Measurements from ENCODE around the gene ATP6V0A4. TPM values are rescaled to one million over a fixed set of nuclear protein-coding genes. Genes with fewer than 3 reads are reported as not detected.

ATP6V0A4 gene
- total RNA-seq, 1 experiment from 2014 or later = 1.2 TPM

DNA sequence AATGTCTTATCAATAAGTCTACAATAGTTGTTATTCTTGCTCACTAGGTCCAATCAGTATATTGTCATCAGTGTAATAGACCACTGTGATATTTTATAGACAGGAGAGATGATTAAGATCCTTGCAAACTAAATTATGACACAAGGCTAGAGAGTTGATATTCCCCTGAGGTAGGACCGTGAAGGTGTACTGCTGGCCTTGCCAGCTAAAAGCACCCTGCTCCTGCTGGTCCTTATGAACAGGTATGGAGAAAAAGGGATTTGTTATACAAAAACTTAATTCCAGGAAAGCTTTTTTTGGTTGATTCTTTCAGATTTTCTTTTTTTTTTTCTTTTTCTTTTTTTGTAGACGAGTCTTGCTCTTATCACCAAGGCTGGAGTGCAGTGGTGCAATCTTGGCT lies 17.0 kb downstream of the ATP6V0A4 start:
- peaks cover 10% of the 10 kb centered on the region for H3K9me3 Mint-ChIP-seq (ENCODE audit: unreplicated experiment)
- TF ChIP-seq, protein P1, sequence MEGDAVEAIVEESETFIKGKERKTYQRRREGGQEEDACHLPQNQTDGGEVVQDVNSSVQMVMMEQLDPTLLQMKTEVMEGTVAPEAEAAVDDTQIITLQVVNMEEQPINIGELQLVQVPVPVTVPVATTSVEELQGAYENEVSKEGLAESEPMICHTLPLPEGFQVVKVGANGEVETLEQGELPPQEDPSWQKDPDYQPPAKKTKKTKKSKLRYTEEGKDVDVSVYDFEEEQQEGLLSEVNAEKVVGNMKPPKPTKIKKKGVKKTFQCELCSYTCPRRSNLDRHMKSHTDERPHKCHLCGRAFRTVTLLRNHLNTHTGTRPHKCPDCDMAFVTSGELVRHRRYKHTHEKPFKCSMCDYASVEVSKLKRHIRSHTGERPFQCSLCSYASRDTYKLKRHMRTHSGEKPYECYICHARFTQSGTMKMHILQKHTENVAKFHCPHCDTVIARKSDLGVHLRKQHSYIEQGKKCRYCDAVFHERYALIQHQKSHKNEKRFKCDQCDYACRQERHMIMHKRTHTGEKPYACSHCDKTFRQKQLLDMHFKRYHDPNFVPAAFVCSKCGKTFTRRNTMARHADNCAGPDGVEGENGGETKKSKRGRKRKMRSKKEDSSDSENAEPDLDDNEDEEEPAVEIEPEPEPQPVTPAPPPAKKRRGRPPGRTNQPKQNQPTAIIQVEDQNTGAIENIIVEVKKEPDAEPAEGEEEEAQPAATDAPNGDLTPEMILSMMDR (IDR thresholded peaks at IDR 0.05; ENCODE audit: insufficient read depth in 1 of 2, low read depth in 1 of 2, low read length in 1 of 2, severe bottlenecking in 1 of 2, unreplicated experiment in 1 of 2) = no peak
- no peak overlapping the region for H3K4me3 Mint-ChIP-seq (ENCODE audit: unreplicated experiment)
- POLR2A ChIA-PET = no interaction called here
- no peak for DNase-seq
- CTCF ChIA-PET = no interaction called here
- no peak overlapping the region for H3K4me3 ChIP-seq (ENCODE audit: low read depth, low read length)
- no peak overlapping the region for H3K27ac Mint-ChIP-seq (ENCODE audit: unreplicated experiment)
- no peaks in the 10 kb centered on the region for H3K36me3 Mint-ChIP-seq (ENCODE audit: insufficient read depth, unreplicated experiment)
- no peaks in the 10 kb centered on the region for H3K27me3 ChIP-seq (replicated peaks; ENCODE audit: control insufficient read depth, insufficient read depth, low read length)
- H3K4me1 ChIP-seq = peaks cover 14% of the 10 kb centered on the region
- H3K4me1 Mint-ChIP-seq (ENCODE audit: low read depth, unreplicated experiment) = peaks cover 11% of the 10 kb centered on the region
- H3K36me3 ChIP-seq (ENCODE audit: control insufficient read depth, insufficient read depth, low read length) = no peaks in the 10 kb centered on the region
- no peaks in the 10 kb centered on the region for H3K9me3 ChIP-seq
- H3K27me3 Mint-ChIP-seq (ENCODE audit: insufficient read depth, unreplicated experiment) = no peaks in the 10 kb centered on the region
- BruUV-seq (replicated peaks) = no TSS peak
- intact Hi-C loops (cut with micrococcal nuclease; ENCODE audit: unreplicated experiment) = no loop called here

DNA sequence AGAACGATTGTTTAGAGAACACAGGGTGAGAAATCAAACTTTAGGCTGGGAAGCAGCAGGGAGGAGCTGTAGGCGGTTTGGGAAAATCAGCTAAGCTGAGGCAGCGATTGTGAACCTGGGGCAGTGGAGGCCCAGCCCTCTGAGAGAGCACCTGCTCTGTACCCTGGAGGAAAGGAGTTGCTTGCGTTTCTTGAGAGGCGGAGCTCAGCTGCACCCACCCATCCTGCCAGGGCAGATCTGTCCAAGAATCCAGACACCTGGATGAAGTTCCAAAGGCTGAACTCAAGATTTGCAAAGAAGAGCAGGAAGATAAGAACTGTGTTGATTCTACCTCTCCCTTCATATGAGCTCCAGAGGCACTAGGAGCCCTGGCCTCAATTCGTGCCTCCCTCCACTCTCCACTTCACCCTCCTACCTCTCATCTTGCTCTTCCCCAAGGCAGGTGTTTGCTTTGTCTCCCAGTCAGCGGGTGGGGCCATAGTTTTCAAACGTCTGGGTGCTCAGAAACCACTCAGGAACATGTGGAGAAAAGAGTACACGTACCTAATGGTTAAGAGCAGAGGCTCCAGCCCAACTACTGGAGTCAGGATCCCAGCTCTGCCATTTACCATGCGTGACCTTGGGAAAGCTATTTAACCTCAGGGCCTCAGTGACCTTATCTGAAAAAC lies 21.7 kb downstream of the ATP6V0A4 start:
- H3K36me3 Mint-ChIP-seq (ENCODE audit: insufficient read depth, unreplicated experiment) = no peaks in the 10 kb centered on the region
- no peaks in the 10 kb centered on the region for H3K27me3 Mint-ChIP-seq (ENCODE audit: insufficient read depth, unreplicated experiment)
- intact Hi-C loops (cut with micrococcal nuclease; ENCODE audit: unreplicated experiment) = loop anchor here (1.0 to 2.0 kb wide), 2 partner anchors 10 to 21 kb away; no protein-coding TSS in a partner anchor
- no peak overlapping the region for H3K4me3 ChIP-seq (ENCODE audit: low read depth, low read length)
- H3K9me3 Mint-ChIP-seq (ENCODE audit: unreplicated experiment) = no peaks in the 10 kb centered on the region
- ChIA-PET POLR2A (no interaction called here), CTCF (no interaction called here)
- DNase-seq = peak; percentile 56 to 79
- peaks cover 12% of the 10 kb centered on the region for H3K4me1 ChIP-seq
- no peaks in the 10 kb centered on the region for H3K27me3 ChIP-seq (replicated peaks; ENCODE audit: control insufficient read depth, insufficient read depth, low read length)
- peak overlapping the region; percentile 84 for H3K27ac Mint-ChIP-seq (ENCODE audit: unreplicated experiment)
- TF ChIP-seq, protein P1 (IDR thresholded peaks at IDR 0.05; ENCODE audit: insufficient read depth in 1 of 2, low read depth in 1 of 2, low read length in 1 of 2, severe bottlenecking in 1 of 2, unreplicated experiment in 1 of 2) = no peak
- BruUV-seq (replicated peaks) = no TSS peak
- no peaks in the 10 kb centered on the region for H3K36me3 ChIP-seq (ENCODE audit: control insufficient read depth, insufficient read depth, low read length)
- H3K4me3 Mint-ChIP-seq (ENCODE audit: unreplicated experiment) = no peak overlapping the region
- peaks cover 6% of the 10 kb centered on the region for H3K4me1 Mint-ChIP-seq (ENCODE audit: low read depth, unreplicated experiment)
- no peaks in the 10 kb centered on the region for H3K9me3 ChIP-seq

DNA sequence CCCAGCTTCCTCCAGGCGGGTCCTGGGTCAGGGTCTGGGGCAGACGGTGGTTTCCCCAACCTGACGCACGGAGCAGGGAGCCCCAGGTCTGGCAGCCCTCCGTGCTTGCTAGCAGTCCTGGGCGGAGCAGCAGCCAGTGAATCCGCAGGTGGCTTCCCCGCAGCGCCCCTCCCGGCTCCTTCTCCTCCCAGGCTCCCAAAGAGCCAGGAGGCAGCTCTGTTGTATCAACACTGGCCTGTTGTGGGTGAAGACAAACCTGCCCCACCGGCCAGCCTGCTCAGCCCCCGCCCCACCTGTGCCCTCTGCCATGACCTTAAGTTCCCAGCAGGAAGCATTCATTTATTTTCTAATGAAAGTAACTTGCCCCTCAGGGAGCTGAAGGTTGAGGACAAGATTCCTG lies 24.2 kb downstream of the ATP6V0A4 start:
- Mint-ChIP-seq H3K27ac (ENCODE audit: unreplicated experiment) (no peak overlapping the region), H3K36me3 (ENCODE audit: insufficient read depth, unreplicated experiment) (no peaks in the 10 kb centered on the region), H3K27me3 (ENCODE audit: insufficient read depth, unreplicated experiment) (no peaks in the 10 kb centered on the region), H3K4me1 (ENCODE audit: low read depth, unreplicated experiment) (peaks cover 6% of the 10 kb centered on the region), H3K4me3 (ENCODE audit: unreplicated experiment) (no peak overlapping the region), H3K9me3 (ENCODE audit: unreplicated experiment) (no peaks in the 10 kb centered on the region)
- peak in 1 of 2 experiments; percentile 46 for DNase-seq
- H3K27me3 ChIP-seq (replicated peaks; ENCODE audit: control insufficient read depth, insufficient read depth, low read length) = no peaks in the 10 kb centered on the region
- ChIA-PET POLR2A (no interaction called here), CTCF (no interaction called here)
- intact Hi-C loops (cut with micrococcal nuclease; ENCODE audit: unreplicated experiment) = no loop called here
- no peak overlapping the region for H3K4me3 ChIP-seq (ENCODE audit: low read depth, low read length)
- H3K4me1 ChIP-seq = peaks cover 12% of the 10 kb centered on the region
- no TSS peak for BruUV-seq (replicated peaks)
- no peaks in the 10 kb centered on the region for H3K36me3 ChIP-seq (ENCODE audit: control insufficient read depth, insufficient read depth, low read length)
- no peaks in the 10 kb centered on the region for H3K9me3 ChIP-seq
- TF ChIP-seq, protein P1 (IDR thresholded peaks at IDR 0.05; ENCODE audit: insufficient read depth in 1 of 2, low read depth in 1 of 2, low read length in 1 of 2, severe bottlenecking in 1 of 2, unreplicated experiment in 1 of 2) = no peak

Data from Caco-2 (cell line).